Ramos (cell line): ENCODE measurements around the gene ERBB3.
"Not testable (repeated sequence)": the region's sequence is repeated elsewhere in the genome, so short reads cannot be mapped to it uniquely, and the experiment has no call there.

ENCODE experiments used
- in situ Hi-C: fragments of 300-500 bp; cut with MboI; formaldehyde crosslinking; loops from one replicate; pipeline ENCODE4 v1.14.3; 2022; ENCODE audit warnings: low sequenced_read_pairs; ENCODE audit not compliant: unreplicated experiment

Gene ERBB3

GRCh38 chr12:56105609-56105902, 25.6 kb downstream of the ERBB3 start:
- in situ Hi-C loops = no loop called here

- in situ Hi-C loops = no loop called here
These were observed 27.3 kb downstream of the ERBB3 start for GRCh38 chr12:56107242-56107641.

- in situ Hi-C loops = no loop called here
These were observed 30.6 kb downstream of the ERBB3 start for GRCh38 chr12:56110571-56110970.

- in situ Hi-C loops = no loop called here
These were observed 34.1 kb downstream of the ERBB3 start for GRCh38 chr12:56114084-56114483.

GRCh38 chr12:56115329-56115728, 35.4 kb downstream of the ERBB3 start:
- in situ Hi-C loops = no loop called here

GRCh38 chr12:56116267-56117081, 36.5 kb downstream of the ERBB3 start, which contains the start of gene RPL41:
Gene RPL41, plus strand, starts transcription at chr12:56116633.
- in situ Hi-C loops = no loop called here

GRCh38 chr12:56117082-56117706, 37.2 kb downstream of the ERBB3 start:
- in situ Hi-C loops = not testable (repeated sequence)

- in situ Hi-C loops = no loop called here
These were observed 38.1 kb downstream of the ERBB3 start, which contains the start of gene ZC3H10 for GRCh38 chr12:56117778-56118687. Gene ZC3H10, plus strand, starts transcription at chr12:56118266. Its CDS starts 2,297 bp downstream, at chr12:56120563.

- in situ Hi-C loops = no loop called here
These were observed 38.9 kb downstream of the ERBB3 start for GRCh38 chr12:56118688-56119357.

GRCh38 chr12:56119361-56119796, 39.4 kb downstream of the ERBB3 start:
- in situ Hi-C loops = no loop called here

- in situ Hi-C loops = loop anchor here (10.0 kb wide), 1 partner anchor 344 kb away; the partner anchor contains the start of gene SPRYD4
These were observed 40.3 kb downstream of the ERBB3 start for GRCh38 chr12:56120158-56120846.

- in situ Hi-C loops = loop anchor here (10.0 kb wide), 1 partner anchor 343 kb away; the partner anchor contains the start of gene SPRYD4
These were observed 41.4 kb downstream of the ERBB3 start for GRCh38 chr12:56121204-56121870.

GRCh38 chr12:56122637-56123036, 42.7 kb downstream of the ERBB3 start:
- in situ Hi-C loops = loop anchor here (10.0 kb wide), 1 partner anchor 342 kb away; the partner anchor contains the start of gene SPRYD4

GRCh38 chr12:56124133-56124532, 44.2 kb downstream of the ERBB3 start:
- in situ Hi-C loops = loop anchor here (10.0 kb wide), 1 partner anchor 341 kb away; the partner anchor contains the start of gene SPRYD4

- in situ Hi-C loops = loop anchor here (5.0 to 10.0 kb wide), 2 partner anchors 61 to 338 kb away; partner anchors contain the start of genes SMARCC2 and SPRYD4
These were observed 46.8 kb downstream of the ERBB3 start for GRCh38 chr12:56126732-56127239.

GRCh38 chr12:56127485-56127887, 47.5 kb downstream of the ERBB3 start:
- in situ Hi-C loops = loop anchor here (5.0 to 10.0 kb wide), 2 partner anchors 60 to 337 kb away; partner anchors contain the start of genes SMARCC2 and SPRYD4

- in situ Hi-C loops = loop anchor here (5.0 to 10.0 kb wide), 2 partner anchors 59 to 337 kb away; partner anchors contain the start of genes SMARCC2 and SPRYD4
These were observed 48.1 kb downstream of the ERBB3 start, which contains the start of gene ESYT1 for GRCh38 chr12:56127888-56128669. Gene ESYT1, plus strand, starts transcription at chr12:56128267. Its CDS starts 53 bp downstream, at chr12:56128320.
